ENCODE data around the gene MICAL2. TPM values are rescaled to one million over a fixed set of nuclear protein-coding genes. Genes with fewer than 3 reads are reported as not detected.

The MICAL2 gene
- total RNA-seq, 4 donors from 2014 or later = 109 to 197 (median 183) TPM

DNA sequence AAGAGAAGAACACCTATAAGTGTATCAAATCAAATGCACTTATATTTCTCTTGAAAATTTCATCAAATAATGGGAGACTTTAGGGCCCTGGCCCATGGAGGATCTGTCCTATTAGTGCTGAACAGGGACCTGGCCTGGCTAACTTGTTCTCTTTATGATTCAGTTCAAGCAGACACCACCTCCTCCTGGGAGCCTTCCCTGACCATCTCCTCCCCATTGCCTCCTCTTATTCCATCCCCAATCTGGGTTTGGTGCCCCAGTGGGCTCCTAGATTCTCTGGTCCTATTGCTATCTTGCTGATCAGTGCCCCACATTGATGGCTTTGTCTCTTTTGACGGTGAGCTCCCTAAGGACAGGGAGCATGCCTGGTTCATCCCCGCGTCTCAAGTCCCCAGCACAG is 60.1 kb downstream of the MICAL2 start:
- Histone ChIP-seq H3K27ac (peak overlapping the region in 2 of 4 donors; percentile 23 to 31), H3K27me3 (no peaks in the 10 kb centered on the region), H3K4me3 (no peak overlapping the region), H3K36me3 (peaks cover 0 to 3% (median 0%) of the 10 kb centered on the region in 3 donors), H3K4me1 (peaks cover 0 to 37% (median 3%) of the 10 kb centered on the region in 4 donors), H3K9me3 (no peaks in the 10 kb centered on the region)
- TF ChIP-seq, protein P1, sequence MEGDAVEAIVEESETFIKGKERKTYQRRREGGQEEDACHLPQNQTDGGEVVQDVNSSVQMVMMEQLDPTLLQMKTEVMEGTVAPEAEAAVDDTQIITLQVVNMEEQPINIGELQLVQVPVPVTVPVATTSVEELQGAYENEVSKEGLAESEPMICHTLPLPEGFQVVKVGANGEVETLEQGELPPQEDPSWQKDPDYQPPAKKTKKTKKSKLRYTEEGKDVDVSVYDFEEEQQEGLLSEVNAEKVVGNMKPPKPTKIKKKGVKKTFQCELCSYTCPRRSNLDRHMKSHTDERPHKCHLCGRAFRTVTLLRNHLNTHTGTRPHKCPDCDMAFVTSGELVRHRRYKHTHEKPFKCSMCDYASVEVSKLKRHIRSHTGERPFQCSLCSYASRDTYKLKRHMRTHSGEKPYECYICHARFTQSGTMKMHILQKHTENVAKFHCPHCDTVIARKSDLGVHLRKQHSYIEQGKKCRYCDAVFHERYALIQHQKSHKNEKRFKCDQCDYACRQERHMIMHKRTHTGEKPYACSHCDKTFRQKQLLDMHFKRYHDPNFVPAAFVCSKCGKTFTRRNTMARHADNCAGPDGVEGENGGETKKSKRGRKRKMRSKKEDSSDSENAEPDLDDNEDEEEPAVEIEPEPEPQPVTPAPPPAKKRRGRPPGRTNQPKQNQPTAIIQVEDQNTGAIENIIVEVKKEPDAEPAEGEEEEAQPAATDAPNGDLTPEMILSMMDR (IDR thresholded peaks at IDR 0.05) = no peak
- no peak for TF ChIP-seq POLR2A (IDR thresholded peaks at IDR 0.05)
- DNase-seq = no peak

DNA sequence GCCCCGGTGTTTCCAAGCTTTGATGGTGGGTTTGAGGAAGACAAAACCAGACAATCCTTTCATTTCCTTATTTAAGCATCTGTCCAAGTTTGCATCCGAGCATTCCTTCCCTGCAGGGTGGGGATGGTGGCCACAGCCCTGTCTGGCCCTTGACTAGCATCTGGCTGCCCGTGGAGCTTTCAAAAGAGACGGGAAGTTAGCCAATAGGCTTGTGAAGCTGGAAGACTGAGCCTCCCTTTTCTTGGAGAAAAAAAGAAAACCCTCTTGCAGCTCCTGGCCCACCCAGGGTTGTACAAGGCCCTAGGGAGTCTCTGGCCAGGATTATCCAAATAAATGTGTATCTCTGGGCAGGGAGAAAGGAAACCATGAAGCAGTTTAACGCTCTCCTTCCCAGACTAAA is 60.6 kb downstream of the MICAL2 start:
- no peak for TF ChIP-seq POLR2A (IDR thresholded peaks at IDR 0.05)
- TF ChIP-seq, protein P1 (IDR thresholded peaks at IDR 0.05) = no peak
- Histone ChIP-seq H3K27ac (peak overlapping the region in 2 of 4 donors; percentile 23 to 31), H3K4me1 (peaks cover 0 to 32% (median 3%) of the 10 kb centered on the region in 4 donors), H3K36me3 (peaks cover 0 to 3% (median 0%) of the 10 kb centered on the region in 3 donors), H3K27me3 (no peaks in the 10 kb centered on the region), H3K9me3 (no peaks in the 10 kb centered on the region), H3K4me3 (no peak overlapping the region)
- no peak for DNase-seq

DNA sequence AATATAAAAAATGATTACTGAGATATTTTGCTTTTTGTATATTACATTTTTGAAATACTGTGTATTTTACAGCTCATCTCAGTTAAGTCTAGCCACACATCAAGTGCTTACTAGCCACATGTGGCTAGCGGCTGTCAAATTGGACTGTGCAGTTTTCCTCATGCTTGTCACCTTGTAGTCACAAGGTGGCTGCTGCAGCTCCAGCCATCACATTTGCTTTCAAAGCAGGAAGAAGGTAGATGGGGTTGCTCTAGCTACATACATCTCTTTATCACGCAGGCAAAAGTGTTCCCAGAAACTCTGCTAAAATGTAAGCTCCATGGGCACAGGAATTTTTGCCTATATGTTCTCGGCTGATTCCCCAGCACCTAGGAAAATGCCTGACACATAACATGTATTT is 61.5 kb downstream of the MICAL2 start:
- Histone ChIP-seq H3K4me3 (no peak overlapping the region), H3K27me3 (no peaks in the 10 kb centered on the region), H3K4me1 (peaks cover 0 to 22% (median 2%) of the 10 kb centered on the region in 4 donors), H3K9me3 (no peaks in the 10 kb centered on the region), H3K36me3 (peaks cover 0 to 3% (median 0%) of the 10 kb centered on the region in 3 donors), H3K27ac (no peak overlapping the region)
- TF ChIP-seq, protein P1 (IDR thresholded peaks at IDR 0.05) = no peak
- no peak for TF ChIP-seq POLR2A (IDR thresholded peaks at IDR 0.05)
- DNase-seq = no peak

- no peak overlapping the region for H3K4me3 ChIP-seq
- no peaks in the 10 kb centered on the region for H3K27me3 ChIP-seq
- H3K9me3 ChIP-seq = no peaks in the 10 kb centered on the region
- peaks cover 0 to 17% (median under 1%) of the 10 kb centered on the region in 4 donors for H3K4me1 ChIP-seq
- TF ChIP-seq POLR2A (IDR thresholded peaks at IDR 0.05) = no peak
- TF ChIP-seq, protein P1 (IDR thresholded peaks at IDR 0.05) = no peak
- no peak overlapping the region for H3K27ac ChIP-seq
- DNase-seq = no peak
- peaks cover 0 to 3% (median 0%) of the 10 kb centered on the region in 3 donors for H3K36me3 ChIP-seq
These were observed 62.2 kb downstream of the MICAL2 start for GRCh38 chr11:12172493-12173013.

DNA sequence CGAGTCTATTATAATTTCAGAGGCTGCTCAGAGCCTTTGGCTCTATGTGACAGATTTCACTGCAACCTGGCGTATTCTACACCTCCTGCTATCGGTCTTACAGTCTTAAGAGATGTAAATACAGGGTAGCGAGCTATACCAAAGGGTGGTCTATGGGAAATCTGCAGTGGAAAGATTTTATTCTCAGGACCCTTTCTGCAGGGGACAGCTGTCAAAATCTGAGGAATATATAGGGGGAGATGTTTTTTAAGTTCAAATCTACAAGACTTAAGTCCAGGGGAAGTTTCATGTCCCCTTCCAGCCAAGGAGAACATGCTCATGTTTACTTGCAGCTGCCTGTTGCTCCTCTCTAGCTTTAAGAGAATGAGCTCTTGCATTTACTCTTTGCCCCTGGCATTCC is 62.7 kb downstream of the MICAL2 start:
- TF ChIP-seq POLR2A (IDR thresholded peaks at IDR 0.05) = no peak
- TF ChIP-seq, protein P1 (IDR thresholded peaks at IDR 0.05) = no peak
- no peak for DNase-seq
- H3K9me3 ChIP-seq = no peaks in the 10 kb centered on the region
- peak overlapping the region in 1 of 4 donors; percentile 12 for H3K27ac ChIP-seq
- H3K27me3 ChIP-seq = no peaks in the 10 kb centered on the region
- H3K4me1 ChIP-seq = peaks cover 0 to 16% (median 0%) of the 10 kb centered on the region in 4 donors
- peaks cover 0 to 3% (median 0%) of the 10 kb centered on the region in 3 donors for H3K36me3 ChIP-seq
- no peak overlapping the region for H3K4me3 ChIP-seq
